ENCODE results near the gene ZNF44.

ZNF44 gene

DNA sequence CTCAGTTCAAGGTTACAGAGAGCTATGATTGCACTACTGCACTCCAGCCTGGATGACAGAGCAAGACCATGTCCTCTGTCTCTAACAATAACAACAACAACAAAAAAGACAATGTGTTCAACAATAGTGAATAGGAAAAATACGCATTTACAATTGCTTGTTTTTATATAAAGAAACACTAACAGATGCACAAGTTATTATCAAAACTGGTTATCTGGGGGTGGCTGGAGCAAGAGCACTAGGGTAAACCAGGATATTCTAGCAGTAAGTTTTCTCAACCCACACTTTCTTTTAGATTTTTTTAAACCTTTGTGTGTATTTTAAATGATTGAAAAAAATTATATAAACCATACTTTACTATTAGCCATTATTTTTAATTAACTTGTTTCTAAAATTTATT is 33.1 kb downstream of the ZNF44 start:
- DNase-seq (ENCODE audit: low read depth): no peak
- H3K4me3 ChIP-seq (replicated peaks; ENCODE audit: low read depth, low read length): no peak overlapping the region
- TF ChIP-seq, protein P1, sequence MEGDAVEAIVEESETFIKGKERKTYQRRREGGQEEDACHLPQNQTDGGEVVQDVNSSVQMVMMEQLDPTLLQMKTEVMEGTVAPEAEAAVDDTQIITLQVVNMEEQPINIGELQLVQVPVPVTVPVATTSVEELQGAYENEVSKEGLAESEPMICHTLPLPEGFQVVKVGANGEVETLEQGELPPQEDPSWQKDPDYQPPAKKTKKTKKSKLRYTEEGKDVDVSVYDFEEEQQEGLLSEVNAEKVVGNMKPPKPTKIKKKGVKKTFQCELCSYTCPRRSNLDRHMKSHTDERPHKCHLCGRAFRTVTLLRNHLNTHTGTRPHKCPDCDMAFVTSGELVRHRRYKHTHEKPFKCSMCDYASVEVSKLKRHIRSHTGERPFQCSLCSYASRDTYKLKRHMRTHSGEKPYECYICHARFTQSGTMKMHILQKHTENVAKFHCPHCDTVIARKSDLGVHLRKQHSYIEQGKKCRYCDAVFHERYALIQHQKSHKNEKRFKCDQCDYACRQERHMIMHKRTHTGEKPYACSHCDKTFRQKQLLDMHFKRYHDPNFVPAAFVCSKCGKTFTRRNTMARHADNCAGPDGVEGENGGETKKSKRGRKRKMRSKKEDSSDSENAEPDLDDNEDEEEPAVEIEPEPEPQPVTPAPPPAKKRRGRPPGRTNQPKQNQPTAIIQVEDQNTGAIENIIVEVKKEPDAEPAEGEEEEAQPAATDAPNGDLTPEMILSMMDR (IDR thresholded peaks at IDR 0.05; ENCODE audit: low read length, missing control alignments): no peak

DNA sequence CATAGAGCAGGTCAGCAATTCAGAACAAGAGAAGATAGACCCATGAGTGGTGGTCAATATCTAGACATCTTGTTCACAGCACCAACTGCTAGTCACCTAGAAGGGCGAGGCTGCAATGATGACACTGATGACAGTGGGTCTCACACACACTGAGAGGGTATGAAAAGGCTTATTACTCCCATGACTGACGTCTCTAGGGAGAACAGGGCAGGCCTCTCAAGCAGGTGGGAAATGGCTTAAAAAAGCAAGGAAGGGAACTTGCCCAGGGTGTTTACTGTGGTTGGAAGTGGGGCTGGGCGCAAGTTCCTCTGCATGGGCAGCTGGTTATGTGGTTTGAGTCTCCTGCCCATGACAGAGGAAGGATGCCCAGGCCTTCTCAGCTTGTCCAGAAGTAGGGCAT is 33.8 kb downstream of the ZNF44 start:
- H3K4me3 ChIP-seq (replicated peaks; ENCODE audit: low read depth, low read length): no peak overlapping the region
- TF ChIP-seq, protein P1 (IDR thresholded peaks at IDR 0.05; ENCODE audit: low read length, missing control alignments): no peak
- no peak for DNase-seq (ENCODE audit: low read depth)

DNA sequence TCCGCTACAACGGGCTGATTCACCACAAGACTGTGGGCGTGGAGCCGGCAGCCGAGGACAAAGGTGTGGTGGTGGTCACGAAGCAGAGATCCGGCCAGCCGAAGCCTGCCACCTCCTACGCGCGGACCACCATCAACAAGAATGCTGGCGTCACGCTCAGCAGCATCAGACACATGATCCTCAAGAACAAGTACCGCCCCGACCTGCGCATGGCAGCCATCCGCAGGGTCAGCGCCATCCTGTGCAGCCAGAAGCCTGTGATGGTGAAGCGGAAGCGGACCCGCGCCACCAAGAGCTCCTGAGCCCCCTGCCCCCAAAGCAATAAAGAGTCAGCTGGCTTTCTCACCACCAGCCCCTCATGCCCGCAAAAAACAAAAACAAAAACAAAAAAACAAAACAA is 34.4 kb downstream of the ZNF44 start:
- no peak for DNase-seq (ENCODE audit: low read depth)
- TF ChIP-seq, protein P1 (IDR thresholded peaks at IDR 0.05; ENCODE audit: low read length, missing control alignments): no peak
- no peak overlapping the region for H3K4me3 ChIP-seq (replicated peaks; ENCODE audit: low read depth, low read length)

DNA sequence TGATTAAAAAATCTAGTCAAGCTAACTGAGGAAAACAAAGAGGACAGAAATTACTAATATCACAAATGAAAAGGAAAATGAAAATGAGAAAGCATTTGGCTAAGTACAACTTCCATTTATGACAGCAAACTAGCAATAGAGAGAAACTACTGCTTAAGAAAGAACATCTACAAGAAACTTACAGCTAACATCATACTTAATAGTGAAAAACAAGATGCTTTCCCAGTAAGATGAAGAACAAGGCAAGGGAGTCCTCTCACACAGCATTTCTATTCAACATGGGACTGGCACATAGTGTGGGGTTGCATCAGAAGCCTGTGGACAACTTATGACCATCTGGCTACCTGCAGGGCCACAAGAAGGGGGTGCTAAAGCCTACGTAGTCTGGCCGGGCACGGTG is 39.3 kb downstream of the ZNF44 start:
- TF ChIP-seq, protein P1 (IDR thresholded peaks at IDR 0.05; ENCODE audit: low read length, missing control alignments): no peak
- no peak for DNase-seq (ENCODE audit: low read depth)
- no peak overlapping the region for H3K4me3 ChIP-seq (replicated peaks; ENCODE audit: low read depth, low read length)

DNA sequence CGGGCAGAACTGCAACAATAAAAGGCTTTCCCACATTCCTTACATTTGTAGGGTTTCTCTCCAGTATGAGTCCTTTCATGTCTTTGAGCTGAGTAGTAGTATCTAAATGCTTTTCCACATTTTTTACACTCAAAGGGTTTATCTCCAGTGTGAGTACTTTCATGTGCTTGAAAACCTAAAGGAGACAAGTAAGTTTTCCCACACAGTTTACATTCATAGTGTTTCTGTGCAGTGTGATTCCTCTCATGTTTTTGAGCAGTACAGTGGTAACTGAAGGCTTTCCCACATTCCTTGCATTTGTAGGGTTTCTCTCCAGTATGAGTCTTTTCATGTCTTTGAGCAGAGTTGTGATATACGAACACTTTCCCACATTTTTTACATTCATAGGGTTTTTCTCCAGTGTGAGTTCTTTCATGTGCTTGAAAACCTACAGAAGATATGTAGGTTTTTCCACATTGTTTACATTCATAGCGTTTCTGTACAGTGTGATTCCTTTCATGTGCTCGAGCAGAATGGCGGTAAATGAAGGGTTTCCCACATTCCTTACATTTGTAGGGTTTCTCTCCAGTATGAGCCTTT is 47.0 kb downstream of the ZNF44 start:
- no peak for DNase-seq (ENCODE audit: low read depth)
- TF ChIP-seq, protein P1 (IDR thresholded peaks at IDR 0.05; ENCODE audit: low read length, missing control alignments): no peak
- H3K4me3 ChIP-seq (replicated peaks; ENCODE audit: low read depth, low read length): no peak overlapping the region

DNA sequence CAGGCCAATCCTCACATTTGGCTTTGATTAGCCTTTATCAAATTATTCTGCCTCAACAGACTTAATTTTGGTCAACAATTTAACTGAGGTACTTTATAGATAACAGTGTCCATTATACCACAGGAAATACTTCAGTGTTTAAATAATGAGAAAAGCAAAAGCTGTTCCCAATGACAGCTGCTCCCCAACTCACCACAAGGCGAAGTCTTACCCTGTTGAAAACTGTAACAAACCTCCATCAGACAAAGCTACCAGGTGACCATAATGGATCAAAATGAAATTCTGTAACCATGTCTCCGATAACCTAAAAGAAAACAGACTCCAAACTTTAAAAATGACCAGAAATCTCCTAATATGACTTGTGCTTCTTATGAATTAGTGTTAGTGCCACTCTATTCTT is 50.3 kb downstream of the ZNF44 start:
- no peak for DNase-seq (ENCODE audit: low read depth)
- TF ChIP-seq, protein P1 (IDR thresholded peaks at IDR 0.05; ENCODE audit: low read length, missing control alignments): no peak

DNA sequence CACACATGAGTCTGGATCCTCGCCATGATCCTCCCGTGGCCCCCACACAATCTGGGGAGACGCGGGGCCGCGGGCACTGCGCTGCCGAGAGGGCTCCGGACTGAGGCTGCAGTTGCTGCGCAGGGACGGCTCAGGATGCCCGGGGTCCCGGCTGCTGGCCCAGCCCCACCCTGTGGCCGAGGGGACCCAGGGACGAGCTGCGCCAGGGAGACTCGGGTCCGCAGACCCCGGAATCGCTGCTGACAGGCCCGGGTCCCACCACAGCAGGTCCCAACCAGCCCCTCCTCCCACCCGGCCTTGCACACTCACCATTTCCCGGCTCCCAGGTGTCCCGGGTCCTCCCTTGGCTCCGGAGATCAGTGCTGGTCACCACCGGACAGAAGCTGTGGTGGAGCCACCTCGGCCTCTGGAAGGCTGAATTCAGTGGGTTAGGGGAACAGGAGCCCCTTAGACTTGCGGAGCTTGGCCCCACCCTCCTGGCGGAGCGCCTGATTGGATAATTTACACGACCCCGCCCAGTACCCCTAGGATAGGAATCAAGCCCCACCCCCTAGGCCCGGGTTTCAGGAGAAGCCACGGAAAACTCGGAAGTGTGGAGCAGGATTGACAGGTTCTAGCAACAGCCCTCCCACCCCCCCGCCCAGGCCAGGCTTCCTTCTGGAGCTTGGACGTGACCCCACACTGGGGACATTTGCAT is 57.4 kb downstream of the ZNF44 start:
- TF ChIP-seq, protein P1 (IDR thresholded peaks at IDR 0.05; ENCODE audit: low read length, missing control alignments): no peak
- H3K4me3 ChIP-seq (replicated peaks; ENCODE audit: low read depth, low read length): no peak overlapping the region
- DNase-seq (ENCODE audit: low read depth): no peak

More for the DNA sequence above, 50.3 kb downstream of the ZNF44 start:
- no peak overlapping the region for H3K4me3 ChIP-seq (replicated peaks; ENCODE audit: low read depth, low read length)

Measured in fibroblast of pulmonary artery (primary cell).